ENCODE data around the gene UNKL.

GRCh38 chr16:1371054-1371978, 43.2 kb downstream of the UNKL start:
- TF ChIP-seq, protein P1, sequence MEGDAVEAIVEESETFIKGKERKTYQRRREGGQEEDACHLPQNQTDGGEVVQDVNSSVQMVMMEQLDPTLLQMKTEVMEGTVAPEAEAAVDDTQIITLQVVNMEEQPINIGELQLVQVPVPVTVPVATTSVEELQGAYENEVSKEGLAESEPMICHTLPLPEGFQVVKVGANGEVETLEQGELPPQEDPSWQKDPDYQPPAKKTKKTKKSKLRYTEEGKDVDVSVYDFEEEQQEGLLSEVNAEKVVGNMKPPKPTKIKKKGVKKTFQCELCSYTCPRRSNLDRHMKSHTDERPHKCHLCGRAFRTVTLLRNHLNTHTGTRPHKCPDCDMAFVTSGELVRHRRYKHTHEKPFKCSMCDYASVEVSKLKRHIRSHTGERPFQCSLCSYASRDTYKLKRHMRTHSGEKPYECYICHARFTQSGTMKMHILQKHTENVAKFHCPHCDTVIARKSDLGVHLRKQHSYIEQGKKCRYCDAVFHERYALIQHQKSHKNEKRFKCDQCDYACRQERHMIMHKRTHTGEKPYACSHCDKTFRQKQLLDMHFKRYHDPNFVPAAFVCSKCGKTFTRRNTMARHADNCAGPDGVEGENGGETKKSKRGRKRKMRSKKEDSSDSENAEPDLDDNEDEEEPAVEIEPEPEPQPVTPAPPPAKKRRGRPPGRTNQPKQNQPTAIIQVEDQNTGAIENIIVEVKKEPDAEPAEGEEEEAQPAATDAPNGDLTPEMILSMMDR (IDR thresholded peaks at IDR 0.05; ENCODE audit: low read length) = no peak
- TF ChIP-seq EZH2 (IDR thresholded peaks at IDR 0.05; ENCODE audit: borderline replicate concordance, low read length) = no peak

All from OCI-LY1 (cell line).